Measurements from ENCODE around the gene CDIP1.

Gene CDIP1

GRCh38 chr16:4544473-4544872 lies 5.9 kb upstream of the CDIP1 start:
- no peak for DNase-seq (ENCODE audit: low read depth)
- no peak overlapping the region for H3K4me3 ChIP-seq (ENCODE audit: low read depth, low read length)
- TF ChIP-seq CTCF (IDR thresholded peaks at IDR 0.05; ENCODE audit: low read depth, low read length, missing control alignments), result no peak

GRCh38 chr16:4539716-4540284 lies 1.2 kb upstream of the CDIP1 start:
- TF ChIP-seq CTCF (IDR thresholded peaks at IDR 0.05; ENCODE audit: low read depth, low read length, missing control alignments), result no peak
- DNase-seq (ENCODE audit: low read depth), result no peak
- no peak overlapping the region for H3K4me3 ChIP-seq (ENCODE audit: low read depth, low read length)

- no peak for DNase-seq (ENCODE audit: low read depth)
- no peak for TF ChIP-seq CTCF (IDR thresholded peaks at IDR 0.05; ENCODE audit: low read depth, low read length, missing control alignments)
- no peak overlapping the region for H3K4me3 ChIP-seq (ENCODE audit: low read depth, low read length)
Observed at GRCh38 chr16:4537376-4538343, 913 bp downstream of the CDIP1 start.

GRCh38 chr16:4536391-4537106 lies 2.0 kb downstream of the CDIP1 start:
- no peak for TF ChIP-seq CTCF (IDR thresholded peaks at IDR 0.05; ENCODE audit: low read depth, low read length, missing control alignments)
- H3K4me3 ChIP-seq (ENCODE audit: low read depth, low read length), result no peak overlapping the region
- DNase-seq (ENCODE audit: low read depth), result no peak

GRCh38 chr16:4535627-4536108 lies 2.9 kb downstream of the CDIP1 start:
- no peak for DNase-seq (ENCODE audit: low read depth)
- no peak for TF ChIP-seq CTCF (IDR thresholded peaks at IDR 0.05; ENCODE audit: low read depth, low read length, missing control alignments)
- H3K4me3 ChIP-seq (ENCODE audit: low read depth, low read length), result no peak overlapping the region

- no peak for TF ChIP-seq CTCF (IDR thresholded peaks at IDR 0.05; ENCODE audit: low read depth, low read length, missing control alignments)
- no peak overlapping the region for H3K4me3 ChIP-seq (ENCODE audit: low read depth, low read length)
- DNase-seq (ENCODE audit: low read depth), result no peak
Observed at GRCh38 chr16:4534151-4534790, 4.3 kb downstream of the CDIP1 start.
